ENCODE results near the gene ZNF491.

GRCh38 chr19:11843722-11844121, 45.4 kb downstream of the ZNF491 start:
- no peak for TF ChIP-seq POLR2AphosphoS5 (IDR thresholded peaks at IDR 0.05; ENCODE audit: borderline replicate concordance, low read depth, low read length)
- TF ChIP-seq FOXP2 (optimal IDR thresholded peaks at IDR 0.05; ENCODE audit: control extremely low read depth, extremely low read length, insufficient read depth), result no peak
